HEK293 (cell line): ENCODE results near the gene PARD3.

ENCODE experiments used
- CTCF ChIA-PET: fragments of 350-600 bp; formaldehyde crosslinking; extraction: SDS; loops from one replicate; lab custom pipeline; 2021; ENCODE audit warnings: antibody characterized with exemption; lab: Yijun Ruan, JAX
- POLR2A ChIA-PET: fragments of 300-600 bp; formaldehyde crosslinking; extraction: SDS; loops from one replicate; lab custom pipeline; 2020; ENCODE audit warnings: antibody characterized with exemption, inconsistent platforms; lab: Yijun Ruan, JAX
- H3K27ac ChIP-seq: fragments of 200-500 bp; sonication (Bioruptor generic); 2 replicates; pipeline ENCODE4 v1.5.1; 2014; ENCODE audit warnings: low read depth, low read length, control low read depth, inconsistent platforms; ENCODE audit errors: extremely low read depth
- H3K36me3 ChIP-seq, 2 experiments: fragments of 200-500 bp in 1 of 2; sonication (Bioruptor generic) in 1 of 2; 1 replicate in 1 of 2; 2 replicates in 1 of 2; pipeline ENCODE4 v1.5.1; 2014 to 2017; ENCODE audit warnings: inconsistent platforms in 2 of 2, low read length in 2 of 2; ENCODE audit not compliant: control insufficient read depth in 2 of 2, insufficient read depth in 1 of 2
- H3K4me1 ChIP-seq: fragments of 200-500 bp; sonication (Bioruptor generic); 2 replicates; pipeline ENCODE4 v1.5.1; 2014; ENCODE audit warnings: mild to moderate bottlenecking, low read length, inconsistent platforms; ENCODE audit not compliant: control insufficient read depth, insufficient read depth
- H3K4me3 ChIP-seq: 2 replicates; pipeline ENCODE4 v1.5.1; 2011; ENCODE audit warnings: low read depth, mild to moderate bottlenecking, control low read depth, low read length, moderate library complexity
- H3K9me3 ChIP-seq: fragments of 200-500 bp; sonication (Bioruptor generic); 2 replicates; pipeline ENCODE4 v1.5.1; 2014; ENCODE audit warnings: low read depth, low read length, inconsistent platforms; ENCODE audit not compliant: control insufficient read depth, insufficient read depth
- GLI4 ChIP-seq: fragments of 450-650 bp; formaldehyde crosslinking; IDR thresholded peaks from 2 replicates; pipeline ENCODE4 v1.5.1; 2016; ENCODE audit warnings: missing biosample characterization, missing genetic modification characterization
- ZFP3 ChIP-seq: fragments of 450-650 bp; formaldehyde crosslinking; IDR thresholded peaks from 2 replicates; pipeline ENCODE4 v1.5.1; 2016; ENCODE audit warnings: low read depth, missing biosample characterization, missing genetic modification characterization
- ZNF121 ChIP-seq: fragments of 450-650 bp; formaldehyde crosslinking; IDR thresholded peaks from 2 replicates; pipeline ENCODE4 v1.5.1; 2016; ENCODE audit warnings: missing biosample characterization, missing genetic modification characterization
- ZNF302 ChIP-seq: fragments of 450-650 bp; formaldehyde crosslinking; IDR thresholded peaks from 2 replicates; pipeline ENCODE4 v1.5.1; 2016; ENCODE audit warnings: missing biosample characterization, missing genetic modification characterization, low read depth
- ZNF341 ChIP-seq: fragments of 450-650 bp; formaldehyde crosslinking; IDR thresholded peaks from 2 replicates; pipeline ENCODE4; 2016; ENCODE audit warnings: low read depth, missing biosample characterization, missing genetic modification characterization
- ZNF37A ChIP-seq: fragments of 450-650 bp; IDR thresholded peaks from 2 replicates; pipeline ENCODE4 v1.5.1; 2018; ENCODE audit warnings: missing biosample characterization, missing genetic modification characterization
- ZNF501 ChIP-seq: fragments of 450-650 bp; formaldehyde crosslinking; IDR thresholded peaks from 2 replicates; pipeline ENCODE4 v1.5.1; 2016; ENCODE audit warnings: missing biosample characterization, missing genetic modification characterization
- ZNF600 ChIP-seq: fragments of 450-650 bp; formaldehyde crosslinking; IDR thresholded peaks from 2 replicates; pipeline ENCODE4 v1.5.1; 2016; ENCODE audit warnings: missing biosample characterization, missing genetic modification characterization
- ZNF626 ChIP-seq: fragments of 450-650 bp; sonication (Bioruptor Pico); formaldehyde crosslinking; IDR thresholded peaks from 2 replicates; pipeline ENCODE4 v1.5.1; 2018; ENCODE audit warnings: missing biosample characterization, missing genetic modification characterization, inconsistent platforms
- ZNF654 ChIP-seq: fragments of 450-650 bp; formaldehyde crosslinking; IDR thresholded peaks from 2 replicates; pipeline ENCODE4 v1.5.1; 2016; ENCODE audit warnings: low read depth, missing biosample characterization, missing genetic modification characterization
- ZNF664 ChIP-seq: fragments of 450-650 bp; formaldehyde crosslinking; IDR thresholded peaks from 2 replicates; pipeline ENCODE4 v1.5.1; 2016; ENCODE audit warnings: missing biosample characterization, missing genetic modification characterization
- ZNF785 ChIP-seq: fragments of 450-650 bp; formaldehyde crosslinking; IDR thresholded peaks from 2 replicates; pipeline ENCODE4 v1.5.1; 2016; ENCODE audit warnings: missing biosample characterization, missing genetic modification characterization
- TF ChIP-seq, protein P1 (sequence below): fragments of 450-650 bp; formaldehyde crosslinking; IDR thresholded peaks from 2 replicates; pipeline ENCODE4 v1.5.1; 2017; ENCODE audit warnings: missing biosample characterization, missing genetic modification characterization
- TF ChIP-seq, protein P2 (sequence below): fragments of 450-650 bp; formaldehyde crosslinking; IDR thresholded peaks from 2 replicates; pipeline ENCODE4 v1.5.0; 2017; ENCODE audit warnings: missing biosample characterization, missing genetic modification characterization, borderline replicate concordance
- TF ChIP-seq, protein P3 (sequence below): fragments of 450-650 bp; formaldehyde crosslinking; IDR thresholded peaks from 2 replicates; pipeline ENCODE4 v1.5.1; 2016; ENCODE audit warnings: missing biosample characterization, missing genetic modification characterization
- TF ChIP-seq, protein P4 (sequence below): fragments of 450-650 bp; formaldehyde crosslinking; IDR thresholded peaks from 2 replicates; pipeline ENCODE4 v1.5.1; 2016; ENCODE audit warnings: missing biosample characterization, missing genetic modification characterization, borderline replicate concordance

PARD3 gene

DNA sequence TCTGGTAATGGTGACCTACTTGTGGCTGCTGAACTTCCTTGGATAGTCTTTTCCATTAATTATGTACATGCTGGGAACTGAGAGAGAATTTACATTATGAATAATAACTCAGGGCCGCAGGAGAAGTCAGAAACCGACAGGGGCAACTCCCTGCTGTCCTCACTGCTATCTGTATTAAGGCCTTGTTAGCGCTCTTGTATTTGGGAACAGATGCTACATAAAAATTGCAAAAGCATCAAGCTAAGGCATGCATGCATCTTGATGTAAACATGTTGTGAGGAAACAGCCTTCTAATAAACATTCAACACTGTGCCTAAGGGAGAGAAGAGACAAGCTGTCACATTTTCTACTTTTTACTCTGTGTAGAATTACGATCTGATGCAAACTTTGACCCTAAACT lies 158.4 kb downstream of the PARD3 start:
- Histone ChIP-seq H3K4me3 (no peak overlapping the region), H3K4me1 (peaks cover 2% of the 10 kb centered on the region; the same call in 1 of the 2 replicates), H3K9me3 (no peaks in the 10 kb centered on the region), H3K27ac (no peak overlapping the region), H3K36me3 (no peaks in the 10 kb centered on the region)
- ChIA-PET POLR2A (interaction anchor here (0.7 kb wide), 1 partner anchor 266 kb away, joined by 3 read pairs; no protein-coding TSS in a partner anchor), CTCF (interaction anchor here (0.5 to 2.2 kb wide), 7 partner anchors 9 to 338 kb away, joined by 3 to 10 read pairs (median 5); no protein-coding TSS in a partner anchor)
- no peak for TF ChIP-seq ZNF664 (tag by site-specific recombination)

DNA sequence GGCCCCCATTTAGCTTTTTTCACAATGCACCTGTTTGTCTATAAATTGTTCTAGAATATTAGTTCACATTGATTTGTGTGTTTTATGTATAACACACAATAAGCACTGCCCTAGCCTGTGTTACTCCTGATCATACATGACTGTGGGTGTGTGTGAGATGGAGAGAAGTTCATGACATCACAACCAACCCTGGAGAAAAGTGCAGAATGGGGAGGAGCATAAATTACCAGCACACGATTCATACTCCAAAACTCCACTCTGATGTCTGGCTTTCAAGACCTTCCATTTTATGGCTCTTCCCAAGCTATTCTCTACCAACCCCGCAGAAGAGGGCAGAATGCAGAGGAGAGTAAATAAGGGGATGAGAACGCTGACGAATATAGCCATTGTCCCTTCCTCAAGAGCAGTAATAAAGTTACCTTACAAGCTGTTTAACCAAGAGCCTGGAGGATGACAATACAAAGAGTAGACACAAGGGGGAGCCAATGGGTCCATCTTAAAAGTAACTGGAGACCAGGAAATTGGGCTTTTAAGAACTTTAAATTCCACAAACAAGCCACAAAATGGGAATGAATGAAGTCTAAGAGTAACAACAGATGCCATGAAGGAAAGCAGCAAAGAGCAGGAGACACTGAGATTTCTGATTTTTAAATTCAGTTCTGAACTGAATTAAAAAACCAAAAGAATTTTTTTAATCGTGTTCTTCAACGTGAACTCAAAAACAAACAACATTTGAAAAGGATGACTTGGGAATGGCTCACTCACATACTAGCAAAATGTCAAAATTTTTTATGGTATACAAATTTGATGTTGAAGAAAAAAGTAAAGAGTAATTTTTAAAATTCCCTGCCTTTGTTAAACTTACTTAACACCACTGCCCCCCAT lies 159.6 kb downstream of the PARD3 start:
- H3K4me3 ChIP-seq = no peak overlapping the region
- no peaks in the 10 kb centered on the region for H3K36me3 ChIP-seq
- no peak overlapping the region for H3K27ac ChIP-seq
- ChIA-PET POLR2A (no interaction called here), CTCF (interaction anchor here (0.5 to 2.2 kb wide), 20 partner anchors 8 to 699 kb away, joined by 3 to 10 read pairs (median 3); no protein-coding TSS in a partner anchor)
- H3K9me3 ChIP-seq = no peaks in the 10 kb centered on the region
- TF ChIP-seq ZNF654 (tag by site-specific recombination) (peak; percentile 57), ZNF600 (tag by site-specific recombination) (peak; percentile 68), ZFP3 (no peak), ZNF341 (peak; percentile 30; the same call in 1 of the 2 replicates)
- H3K4me1 ChIP-seq = peaks cover 2% of the 10 kb centered on the region; the same call in 1 of the 2 replicates

DNA sequence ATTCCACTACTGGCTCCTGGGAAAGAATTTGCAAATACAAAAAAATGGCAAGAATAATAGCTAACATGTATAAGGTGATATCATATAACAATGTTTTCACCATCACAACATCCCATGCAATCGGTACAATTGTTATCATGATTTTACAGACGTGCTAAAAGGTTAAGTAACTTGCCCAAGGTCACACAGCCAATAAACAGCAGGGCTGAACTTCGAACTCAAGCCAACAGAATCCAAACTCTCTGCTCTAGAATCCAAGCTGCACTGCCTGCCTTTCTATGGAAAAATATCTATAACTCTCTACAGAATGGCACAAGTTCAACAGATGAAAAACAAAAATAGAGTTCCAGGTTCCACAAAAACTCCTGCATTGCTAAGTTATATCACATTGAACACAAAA lies 160.9 kb downstream of the PARD3 start:
- no peaks in the 10 kb centered on the region for H3K36me3 ChIP-seq
- peaks cover 2% of the 10 kb centered on the region; the same call in 1 of the 2 replicates for H3K4me1 ChIP-seq
- ChIA-PET POLR2A (no interaction called here), CTCF (interaction anchor here (0.6 to 1.3 kb wide), 6 partner anchors 10 to 1461 kb away, joined by 3 to 5 read pairs (median 3); no protein-coding TSS in a partner anchor)
- no peaks in the 10 kb centered on the region for H3K9me3 ChIP-seq
- H3K27ac ChIP-seq = no peak overlapping the region
- H3K4me3 ChIP-seq = no peak overlapping the region
- TF ChIP-seq, protein P1, sequence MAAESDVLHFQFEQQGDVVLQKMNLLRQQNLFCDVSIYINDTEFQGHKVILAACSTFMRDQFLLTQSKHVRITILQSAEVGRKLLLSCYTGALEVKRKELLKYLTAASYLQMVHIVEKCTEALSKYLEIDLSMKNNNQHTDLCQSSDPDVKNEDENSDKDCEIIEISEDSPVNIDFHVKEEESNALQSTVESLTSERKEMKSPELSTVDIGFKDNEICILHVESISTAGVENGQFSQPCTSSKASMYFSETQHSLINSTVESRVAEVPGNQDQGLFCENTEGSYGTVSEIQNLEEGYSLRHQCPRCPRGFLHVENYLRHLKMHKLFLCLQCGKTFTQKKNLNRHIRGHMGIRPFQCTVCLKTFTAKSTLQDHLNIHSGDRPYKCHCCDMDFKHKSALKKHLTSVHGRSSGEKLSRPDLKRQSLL (tag by site-specific recombination) = no peak
- TF ChIP-seq, protein P2, sequence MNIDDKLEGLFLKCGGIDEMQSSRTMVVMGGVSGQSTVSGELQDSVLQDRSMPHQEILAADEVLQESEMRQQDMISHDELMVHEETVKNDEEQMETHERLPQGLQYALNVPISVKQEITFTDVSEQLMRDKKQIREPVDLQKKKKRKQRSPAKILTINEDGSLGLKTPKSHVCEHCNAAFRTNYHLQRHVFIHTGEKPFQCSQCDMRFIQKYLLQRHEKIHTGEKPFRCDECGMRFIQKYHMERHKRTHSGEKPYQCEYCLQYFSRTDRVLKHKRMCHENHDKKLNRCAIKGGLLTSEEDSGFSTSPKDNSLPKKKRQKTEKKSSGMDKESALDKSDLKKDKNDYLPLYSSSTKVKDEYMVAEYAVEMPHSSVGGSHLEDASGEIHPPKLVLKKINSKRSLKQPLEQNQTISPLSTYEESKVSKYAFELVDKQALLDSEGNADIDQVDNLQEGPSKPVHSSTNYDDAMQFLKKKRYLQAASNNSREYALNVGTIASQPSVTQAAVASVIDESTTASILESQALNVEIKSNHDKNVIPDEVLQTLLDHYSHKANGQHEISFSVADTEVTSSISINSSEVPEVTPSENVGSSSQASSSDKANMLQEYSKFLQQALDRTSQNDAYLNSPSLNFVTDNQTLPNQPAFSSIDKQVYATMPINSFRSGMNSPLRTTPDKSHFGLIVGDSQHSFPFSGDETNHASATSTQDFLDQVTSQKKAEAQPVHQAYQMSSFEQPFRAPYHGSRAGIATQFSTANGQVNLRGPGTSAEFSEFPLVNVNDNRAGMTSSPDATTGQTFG (tag by site-specific recombination) = no peak
- TF ChIP-seq ZNF37A (tag by site-specific recombination) = no peak
- TF ChIP-seq, protein P3, sequence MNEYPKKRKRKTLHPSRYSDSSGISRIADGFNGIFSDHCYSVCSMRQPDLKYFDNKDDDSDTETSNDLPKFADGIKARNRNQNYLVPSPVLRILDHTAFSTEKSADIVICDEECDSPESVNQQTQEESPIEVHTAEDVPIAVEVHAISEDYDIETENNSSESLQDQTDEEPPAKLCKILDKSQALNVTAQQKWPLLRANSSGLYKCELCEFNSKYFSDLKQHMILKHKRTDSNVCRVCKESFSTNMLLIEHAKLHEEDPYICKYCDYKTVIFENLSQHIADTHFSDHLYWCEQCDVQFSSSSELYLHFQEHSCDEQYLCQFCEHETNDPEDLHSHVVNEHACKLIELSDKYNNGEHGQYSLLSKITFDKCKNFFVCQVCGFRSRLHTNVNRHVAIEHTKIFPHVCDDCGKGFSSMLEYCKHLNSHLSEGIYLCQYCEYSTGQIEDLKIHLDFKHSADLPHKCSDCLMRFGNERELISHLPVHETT (tag by site-specific recombination) = no peak
- TF ChIP-seq ZNF302 (tag by site-specific recombination) = no peak
- TF ChIP-seq, protein P4, sequence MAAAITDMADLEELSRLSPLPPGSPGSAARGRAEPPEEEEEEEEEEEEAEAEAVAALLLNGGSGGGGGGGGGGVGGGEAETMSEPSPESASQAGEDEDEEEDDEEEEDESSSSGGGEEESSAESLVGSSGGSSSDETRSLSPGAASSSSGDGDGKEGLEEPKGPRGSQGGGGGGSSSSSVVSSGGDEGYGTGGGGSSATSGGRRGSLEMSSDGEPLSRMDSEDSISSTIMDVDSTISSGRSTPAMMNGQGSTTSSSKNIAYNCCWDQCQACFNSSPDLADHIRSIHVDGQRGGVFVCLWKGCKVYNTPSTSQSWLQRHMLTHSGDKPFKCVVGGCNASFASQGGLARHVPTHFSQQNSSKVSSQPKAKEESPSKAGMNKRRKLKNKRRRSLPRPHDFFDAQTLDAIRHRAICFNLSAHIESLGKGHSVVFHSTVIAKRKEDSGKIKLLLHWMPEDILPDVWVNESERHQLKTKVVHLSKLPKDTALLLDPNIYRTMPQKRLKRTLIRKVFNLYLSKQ = no peak
- no peak for TF ChIP-seq ZNF501 (tag by site-specific recombination)
- TF ChIP-seq GLI4 = no peak
- no peak for TF ChIP-seq ZNF785 (tag by site-specific recombination)
- no peak for TF ChIP-seq ZNF121 (tag by site-specific recombination)
- no peak for TF ChIP-seq ZNF626 (tag by site-specific recombination)
- no peak for TF ChIP-seq ZNF600 (tag by site-specific recombination)
